NCI-H526 (cell line): ENCODE results near the gene DGLUCY.
"Not testable (repeated sequence)": the region's sequence is repeated elsewhere in the genome, so short reads cannot be mapped to it uniquely, and the experiment has no call there.

Source experiments
- DNase-seq, 2 experiments: peaks; one replicate each; lab custom pipeline; 2025; lab: John Stamatoyannopoulos, UW

Gene DGLUCY

DNA sequence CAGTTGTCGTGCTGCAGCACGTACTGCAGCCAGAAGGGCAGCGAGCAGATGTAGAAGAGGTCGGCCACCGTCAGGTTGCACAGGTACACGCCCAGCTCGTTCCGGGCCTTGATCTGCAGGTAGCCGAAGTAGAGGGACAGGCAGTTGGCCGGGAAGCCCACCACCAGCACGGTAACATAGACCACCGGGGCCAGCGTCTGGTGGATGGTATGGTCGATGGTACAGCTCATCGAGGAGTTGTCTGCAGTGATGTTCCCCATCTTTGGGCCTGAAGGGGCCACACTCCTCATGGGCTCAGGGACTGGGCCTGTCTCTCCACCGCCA, 120.9 kb downstream of the DGLUCY start:
- DNase-seq, result no peak

DNA sequence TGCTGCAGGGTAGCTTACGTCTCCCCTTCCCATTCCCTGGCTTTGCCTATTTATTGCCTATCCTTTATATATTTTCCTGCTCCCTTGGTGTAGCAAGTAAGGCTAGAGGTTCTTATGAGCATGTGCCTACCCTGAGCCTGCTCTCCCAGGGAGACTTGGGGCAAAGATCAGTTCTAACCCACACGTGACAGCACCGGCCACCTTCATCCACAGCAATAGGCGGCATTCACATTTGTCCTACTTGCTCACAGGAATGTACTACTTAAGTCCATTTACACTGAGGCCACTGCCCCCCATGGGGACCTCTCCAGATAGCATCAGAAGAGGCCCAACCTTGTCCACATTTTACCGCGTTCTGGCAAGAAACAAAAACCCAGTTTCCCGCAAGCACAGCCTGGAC, 122.0 kb downstream of the DGLUCY start:
- DNase-seq, result no peak

DNA sequence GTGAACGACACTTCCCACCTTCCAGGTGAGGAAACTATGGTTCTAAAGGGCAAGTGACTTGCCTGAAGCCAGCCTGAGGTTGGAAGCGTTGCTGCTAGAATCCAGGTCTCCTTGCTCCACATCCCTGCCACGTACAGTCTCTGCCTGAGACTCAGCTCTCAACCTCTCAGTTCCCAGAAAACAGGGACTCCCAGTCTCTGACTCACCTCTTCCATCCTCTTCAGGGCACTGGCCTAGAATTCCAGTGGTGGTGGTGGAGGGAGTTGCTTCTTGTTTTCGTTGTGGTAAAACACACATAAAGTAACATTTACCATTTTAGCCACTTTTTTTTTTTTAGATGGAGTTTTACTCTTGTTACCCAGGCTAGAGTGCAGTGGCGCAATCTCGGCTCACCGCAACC, 123.3 kb downstream of the DGLUCY start:
- DNase-seq, result no peak

DNA sequence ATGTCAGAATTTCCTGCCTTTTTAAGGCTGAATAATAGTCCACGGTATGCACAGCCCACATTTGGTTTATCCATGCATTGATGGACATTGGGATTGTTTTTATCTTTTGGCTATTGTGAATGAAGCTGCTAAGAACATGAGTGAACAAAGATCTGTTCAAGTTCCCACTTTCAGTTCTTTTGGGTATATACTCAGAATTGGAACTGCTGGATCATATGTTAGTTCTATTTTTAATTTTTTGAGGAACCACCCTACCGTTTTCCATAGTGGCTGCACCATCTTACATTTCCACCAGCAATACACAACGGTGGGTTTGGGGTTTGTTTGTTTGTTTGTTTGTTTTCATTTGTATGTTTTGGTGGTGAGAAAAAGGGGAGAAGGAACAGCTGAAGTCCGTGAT, 124.2 kb downstream of the DGLUCY start:
- no peak for DNase-seq

DNA sequence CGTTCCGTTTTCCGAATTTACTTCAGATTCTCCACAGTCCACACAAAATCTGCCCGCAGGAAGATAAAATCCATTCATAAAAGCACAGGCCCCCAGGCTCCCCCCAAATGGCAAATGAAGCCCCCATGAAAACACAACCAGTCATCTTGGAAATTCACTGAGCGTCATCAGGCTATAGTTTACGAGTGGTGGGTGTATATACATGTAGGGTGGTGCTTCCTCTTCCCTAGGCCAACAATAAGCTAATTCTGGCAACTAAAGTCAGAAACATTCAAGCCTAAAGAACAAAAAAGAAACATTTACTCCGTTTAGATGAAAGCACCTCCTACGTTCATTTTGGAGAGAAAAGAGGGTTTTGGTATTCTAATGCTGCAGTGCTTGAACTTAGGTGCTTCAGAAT, 124.8 kb downstream of the DGLUCY start:
- DNase-seq, result no peak

DNA sequence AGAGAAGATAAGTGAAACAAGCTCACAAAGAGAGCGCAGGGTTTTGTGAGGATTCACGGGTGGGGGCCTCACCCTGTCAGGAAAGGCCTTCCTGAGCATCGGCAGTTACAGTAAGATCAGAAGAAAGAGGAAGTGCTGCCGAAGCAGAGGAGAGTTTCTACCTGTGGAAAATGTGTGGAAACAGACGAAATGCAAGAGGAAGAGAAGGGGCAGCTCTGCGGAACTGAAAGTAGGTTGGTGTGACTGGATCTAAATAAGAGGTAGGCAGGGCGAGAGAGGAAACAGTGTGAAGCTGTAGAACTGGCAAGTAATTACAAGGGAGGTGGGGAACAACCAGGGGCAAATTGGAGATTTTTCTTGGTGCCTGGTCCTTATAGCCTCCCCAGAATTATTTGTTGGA, 128.0 kb downstream of the DGLUCY start:
- no peak for DNase-seq

DNA sequence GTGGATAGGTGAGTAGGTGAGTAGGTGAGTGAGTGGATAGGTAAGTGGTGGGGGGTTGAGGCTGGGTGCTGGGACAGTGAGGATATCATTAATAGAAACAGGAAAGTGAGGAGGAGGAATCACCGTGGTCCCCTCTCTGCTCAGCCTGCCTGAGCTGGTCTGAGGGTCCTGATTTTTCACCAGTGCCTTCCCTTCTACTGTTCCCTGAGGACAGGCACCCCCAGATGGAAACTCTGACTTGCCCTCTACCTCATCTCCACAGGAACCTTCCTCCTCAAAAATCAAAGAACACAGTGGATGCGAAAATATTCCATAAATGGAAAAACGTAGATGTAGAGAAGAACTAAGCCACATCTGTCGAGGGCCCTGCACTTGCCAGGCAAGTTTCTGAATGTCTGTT, 128.8 kb downstream of the DGLUCY start:
- no peak for DNase-seq

DNA sequence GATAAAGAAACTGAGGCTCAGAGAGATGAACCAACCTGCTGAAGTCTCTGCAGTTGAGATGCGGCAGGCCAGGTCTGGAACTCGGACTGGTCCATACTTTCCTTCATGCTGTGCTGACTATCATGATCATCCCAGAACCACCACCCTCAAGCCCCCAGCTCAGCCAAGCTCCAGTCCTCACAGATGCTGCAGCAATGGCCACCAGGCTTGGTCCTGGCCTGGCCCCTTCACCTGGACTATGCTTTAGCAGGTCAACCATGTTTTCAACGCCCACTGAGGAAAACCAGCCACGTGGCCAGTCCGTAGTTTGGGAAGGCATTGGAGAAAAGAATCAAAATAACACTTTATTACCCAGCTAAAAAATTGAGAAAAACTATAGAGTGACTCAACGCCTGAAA, 129.2 kb downstream of the DGLUCY start:
- no peak for DNase-seq

DNA sequence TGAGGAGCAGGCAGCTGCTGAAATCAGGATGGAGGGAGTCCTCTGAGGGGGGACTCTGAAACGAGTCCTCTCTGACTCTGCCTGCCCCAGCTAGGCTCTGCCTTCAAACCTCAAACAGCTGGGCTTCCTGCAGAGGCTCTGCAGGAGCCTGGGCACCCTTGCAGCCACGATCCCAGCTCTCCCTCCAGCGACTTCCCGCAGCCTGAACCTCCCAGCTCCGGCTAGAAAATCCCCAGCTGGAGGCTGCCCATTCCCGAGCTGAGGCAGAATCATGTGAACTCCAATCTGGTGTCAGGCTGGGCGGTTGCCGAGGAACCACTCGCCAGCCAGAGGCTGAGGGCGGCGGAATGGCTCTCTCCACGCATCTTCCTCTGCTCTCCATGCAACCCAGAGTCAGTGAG, 130.6 kb downstream of the DGLUCY start, which contains the start of gene GPR68:
TSS of gene GPR68 (minus strand) at position 204 of the 401 bp plus-strand sequence. CDS start 9,654 bp downstream, outside the sequence.
- peak in 1 of 2 experiments; percentile 55 for DNase-seq

DNA sequence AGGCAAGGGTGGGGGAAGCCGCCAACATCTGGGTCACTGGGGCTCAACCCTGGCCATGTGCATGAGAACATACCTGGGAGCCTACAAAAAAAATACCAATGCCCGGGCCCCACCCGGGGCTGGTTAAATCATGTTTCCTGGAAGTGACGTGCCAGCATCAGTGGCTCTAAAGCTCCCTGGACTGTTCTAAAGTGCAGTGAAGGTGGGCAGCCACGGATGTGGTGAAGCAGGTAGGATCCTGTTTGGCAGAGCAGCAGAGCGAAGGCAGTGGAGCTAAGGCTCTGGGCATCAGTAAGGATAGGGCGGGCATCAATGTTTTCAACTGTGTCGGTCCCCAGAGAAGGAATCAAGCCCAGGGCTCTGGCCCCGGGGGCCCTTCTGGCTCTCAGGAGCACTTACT, 131.2 kb downstream of the DGLUCY start:
- DNase-seq, result no peak

DNA sequence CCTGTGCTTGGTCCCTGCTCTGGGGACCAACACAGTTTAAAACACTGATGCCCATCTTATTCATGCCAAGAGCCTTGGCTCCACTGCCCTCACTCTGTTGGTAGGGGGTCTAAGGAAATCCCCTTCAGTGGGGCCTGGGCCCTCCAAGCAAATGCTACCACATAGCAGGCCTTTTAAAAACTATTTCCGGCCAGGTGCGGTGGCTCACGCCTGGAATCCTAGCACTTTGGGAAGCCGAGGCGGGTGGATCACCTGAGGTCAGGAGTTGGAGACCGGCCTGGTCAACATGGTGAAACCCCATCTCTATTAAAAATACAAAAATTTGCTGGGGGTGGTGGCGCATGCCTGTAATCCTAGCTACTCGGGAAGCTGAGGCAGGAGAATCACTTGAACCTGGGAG, 131.7 kb downstream of the DGLUCY start:
- DNase-seq, result not testable (repeated sequence)

DNA sequence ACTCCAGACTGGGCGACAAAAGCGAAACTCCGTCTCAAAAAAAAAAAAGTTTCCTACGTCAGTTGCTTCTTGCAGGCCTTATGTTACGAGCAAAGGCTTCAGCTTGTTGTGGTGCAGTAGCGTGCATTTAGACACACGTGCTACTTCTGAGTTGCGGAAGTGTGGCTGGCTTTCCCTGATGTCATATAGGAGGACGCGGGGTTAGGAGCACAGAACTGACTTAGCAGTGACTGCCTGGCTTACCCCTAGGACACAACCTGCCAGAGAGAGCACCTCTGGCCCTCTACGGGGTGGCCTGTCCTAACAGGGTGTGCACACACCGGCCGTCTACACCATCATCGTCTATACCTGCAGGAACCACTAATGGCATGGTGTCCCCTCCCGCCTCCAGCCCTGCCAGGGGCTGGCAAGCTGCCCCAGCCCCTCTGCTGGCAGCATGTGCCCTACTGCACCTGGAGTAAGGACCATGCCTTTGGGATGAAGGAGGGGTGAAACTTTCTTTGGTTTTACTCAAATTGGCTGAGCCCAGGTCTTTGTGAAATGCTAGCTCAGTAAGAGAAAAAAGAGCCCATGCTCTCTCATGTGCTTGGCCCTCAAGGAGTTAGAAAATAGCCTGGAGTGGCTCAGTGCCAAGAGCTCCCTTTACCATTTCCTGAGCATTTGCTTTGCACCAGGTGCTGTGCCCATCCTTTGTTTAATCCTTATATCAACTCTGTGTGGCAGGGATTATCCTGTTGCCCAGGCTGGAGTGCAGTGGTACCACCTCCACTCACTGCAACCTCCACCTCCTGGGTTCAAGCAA, 132.4 kb downstream of the DGLUCY start:
- no peak for DNase-seq

DNA sequence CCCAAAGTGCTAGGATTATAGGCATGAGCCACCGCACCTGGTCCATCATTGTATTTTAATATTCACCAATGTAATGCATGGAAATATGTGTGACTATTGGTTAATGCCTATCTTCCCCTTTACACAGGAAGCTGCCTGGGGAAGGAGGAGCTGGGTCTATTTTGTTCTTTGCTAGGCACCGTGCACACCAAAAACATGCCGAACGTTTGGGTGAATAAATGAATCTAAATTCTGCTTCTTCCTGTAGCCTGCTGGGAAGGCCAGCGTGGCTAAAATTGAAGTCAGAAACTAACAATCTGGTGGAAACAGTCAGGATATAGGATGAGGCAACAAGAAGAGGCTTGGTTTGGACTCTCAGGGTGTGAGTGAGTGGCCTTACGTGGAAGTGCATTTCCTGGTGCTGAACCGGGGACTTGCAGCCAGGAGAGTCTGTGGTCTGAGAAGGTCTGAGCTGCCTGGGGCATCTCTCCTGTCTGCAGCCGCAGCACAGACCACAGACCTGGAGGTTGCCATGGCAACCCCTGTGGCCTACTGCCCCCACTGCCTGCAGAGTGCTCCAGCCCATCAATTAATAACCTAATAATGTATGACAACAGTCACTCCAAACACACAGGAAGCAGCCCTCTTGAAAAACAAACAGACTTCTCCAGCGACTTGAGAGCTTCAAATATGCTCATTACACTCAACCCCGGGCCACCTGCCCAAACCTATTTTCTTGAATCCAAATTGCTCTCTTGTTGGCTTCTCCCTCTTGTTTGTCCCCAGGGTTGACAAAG, 136.2 kb downstream of the DGLUCY start:
- DNase-seq, result no peak

DNA sequence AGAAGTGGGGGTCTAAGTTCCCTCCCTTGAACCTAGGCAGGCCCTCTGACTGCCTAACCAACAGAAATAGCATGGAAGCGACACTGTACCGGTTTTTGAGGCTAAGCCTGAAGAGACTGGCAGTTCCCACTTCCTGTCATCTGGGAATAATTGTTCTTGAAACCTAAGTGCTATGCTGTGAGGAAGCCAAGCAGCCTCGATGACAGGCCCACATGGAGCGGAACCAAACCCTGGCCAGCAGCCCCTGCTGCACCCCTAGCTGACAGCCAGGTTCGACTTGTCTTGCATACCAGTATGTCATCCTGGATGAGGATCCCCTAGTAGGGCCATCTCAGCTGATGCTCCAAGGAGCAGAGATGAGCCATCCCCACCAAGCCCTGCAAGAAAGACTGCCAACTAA, 137.0 kb downstream of the DGLUCY start:
- DNase-seq, result no peak

DNA sequence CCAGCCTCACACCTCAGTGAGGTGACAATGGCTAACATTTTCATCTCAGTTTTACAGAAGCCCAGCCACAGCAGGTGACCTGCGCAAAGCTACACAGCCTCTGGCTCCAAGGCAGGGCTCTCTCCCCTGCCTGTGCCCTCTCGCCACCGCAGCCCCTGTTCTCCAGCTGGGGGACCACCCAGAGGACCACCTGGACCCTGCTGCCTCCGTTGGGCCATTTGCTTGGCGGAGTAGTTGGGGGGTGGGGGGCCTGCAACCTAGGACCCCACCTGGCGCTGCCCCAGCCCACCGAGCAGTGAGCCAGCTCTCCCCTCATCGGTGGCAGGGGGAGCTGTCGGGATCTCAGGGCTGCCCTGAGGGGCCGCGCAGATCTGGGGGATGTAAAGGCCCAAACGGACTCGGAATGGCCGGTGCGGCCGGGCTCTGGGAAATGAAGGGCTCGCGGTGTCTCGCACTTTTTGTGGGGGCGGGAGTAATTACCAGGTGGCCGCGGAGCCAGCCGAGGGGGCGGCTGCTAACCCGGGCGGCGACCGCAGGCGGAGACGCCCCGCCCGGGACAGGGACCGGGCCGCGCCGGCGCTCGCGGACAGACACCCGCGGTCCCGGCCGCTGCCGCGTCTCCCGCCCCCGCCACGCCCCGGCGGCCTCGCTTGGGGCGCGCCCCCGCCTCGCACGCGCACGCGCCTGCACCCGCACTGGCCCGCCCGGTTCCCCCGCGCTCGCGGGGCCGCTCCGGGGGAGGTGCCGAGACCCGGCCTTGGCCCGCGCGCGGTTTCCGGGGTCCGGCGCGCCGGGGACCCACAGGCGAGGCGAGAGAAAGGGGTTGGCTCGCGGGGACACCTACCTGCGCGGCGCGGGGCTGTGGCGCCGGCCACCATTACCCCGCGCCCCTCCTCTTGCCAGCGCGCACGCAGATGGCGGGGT, 139.3 kb downstream of the DGLUCY start:
- DNase-seq, result peak in 1 of 2 experiments; percentile 66

DNA sequence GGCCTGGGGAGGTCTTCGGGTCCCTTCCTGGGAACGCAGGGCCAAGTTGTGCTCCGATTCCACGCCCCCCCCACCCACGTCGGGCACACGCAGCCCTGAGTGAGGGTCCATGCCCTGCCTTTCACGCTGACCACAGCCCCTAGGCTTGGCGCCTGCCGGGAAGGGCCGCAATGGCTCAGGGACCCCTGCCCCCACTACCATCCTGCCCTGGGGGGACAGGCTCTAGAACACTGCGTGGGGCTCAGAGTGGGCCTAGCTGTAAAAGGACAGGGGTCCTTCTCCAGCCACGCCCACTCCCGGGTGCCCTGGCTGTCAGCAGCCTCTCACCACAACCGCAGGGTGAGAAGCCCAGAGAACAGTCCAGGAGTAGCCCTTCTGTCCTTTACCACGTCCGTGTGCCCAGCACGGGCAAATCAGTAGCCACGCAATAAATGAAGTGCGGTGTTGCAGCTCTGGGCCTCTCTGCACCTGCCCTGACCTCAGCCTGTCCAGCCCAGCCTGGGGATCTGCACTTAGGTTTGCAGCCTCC, 140.0 kb downstream of the DGLUCY start:
- peak in 1 of 2 experiments; percentile 44 for DNase-seq

DNA sequence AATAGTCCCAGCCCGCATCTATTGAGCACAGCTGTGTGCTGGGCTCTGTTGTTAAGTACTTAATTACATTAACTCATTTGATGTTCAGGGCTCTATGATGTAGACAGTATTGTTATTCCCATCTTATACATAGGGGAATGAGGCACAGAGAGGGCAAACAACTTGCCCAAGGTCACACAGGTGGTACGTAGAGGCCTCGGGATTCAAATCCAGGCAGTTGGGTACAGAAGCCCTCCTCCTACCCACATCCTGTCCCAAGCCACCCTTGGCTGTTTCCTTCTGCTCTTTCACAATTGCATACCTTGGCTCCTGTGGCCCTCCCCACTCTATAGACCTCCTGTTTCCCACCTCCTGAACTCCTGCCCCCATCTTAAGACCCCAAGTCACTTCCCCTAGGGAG, 140.6 kb downstream of the DGLUCY start:
- no peak for DNase-seq

DNA sequence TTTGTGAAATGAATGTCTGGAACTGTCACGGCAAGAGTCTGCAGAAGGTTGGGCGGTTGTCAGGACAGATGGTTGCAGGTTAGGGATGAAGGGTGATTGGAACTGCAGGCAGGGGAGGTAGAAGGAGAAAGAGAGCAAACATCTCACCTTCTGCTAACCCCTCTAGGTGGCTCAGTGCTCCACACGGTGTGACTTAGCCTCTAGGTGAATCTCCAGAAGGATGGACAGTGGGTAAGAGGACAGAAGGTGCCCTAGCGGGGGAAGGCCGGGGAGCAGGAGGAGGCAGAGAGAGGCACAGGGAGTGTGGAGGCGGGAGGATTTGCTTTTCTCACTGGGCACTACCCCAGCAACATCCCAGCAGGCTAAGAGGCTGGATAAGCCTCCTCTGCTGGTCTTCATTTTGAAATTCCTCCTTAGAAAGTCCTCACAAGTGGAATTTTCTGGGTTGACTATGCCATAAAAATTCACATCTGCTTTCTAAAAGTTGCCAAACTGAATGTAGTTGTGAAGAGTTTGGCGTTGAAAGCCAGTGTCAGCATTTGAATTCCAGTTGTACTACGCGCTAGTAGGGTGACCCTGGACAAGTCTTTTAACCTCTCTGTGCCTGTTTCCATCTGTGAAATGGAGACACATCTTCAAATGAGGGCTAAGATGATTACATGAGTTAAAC, 141.3 kb downstream of the DGLUCY start:
- DNase-seq, result peak in 1 of 2 experiments; percentile 26

DNA sequence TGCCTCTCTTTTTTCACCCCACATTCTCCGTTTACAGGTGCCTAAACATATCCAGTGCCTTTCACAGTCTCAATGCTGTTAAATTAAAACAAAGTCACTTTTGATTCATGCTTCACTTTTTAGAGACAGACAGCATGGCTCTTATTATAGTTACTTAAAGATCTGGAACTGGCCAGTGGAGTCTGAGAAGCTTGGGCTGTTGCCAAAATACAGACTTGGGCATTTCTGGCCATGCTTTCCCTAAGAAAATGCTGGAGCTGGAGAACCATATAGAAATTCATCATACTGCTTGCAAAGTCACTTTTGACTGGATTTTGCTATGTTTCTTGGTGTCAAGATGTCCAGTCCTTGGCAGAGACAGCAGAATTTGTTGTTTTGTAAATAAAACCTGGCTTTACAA, 142.8 kb downstream of the DGLUCY start:
- DNase-seq, result no peak

DNA sequence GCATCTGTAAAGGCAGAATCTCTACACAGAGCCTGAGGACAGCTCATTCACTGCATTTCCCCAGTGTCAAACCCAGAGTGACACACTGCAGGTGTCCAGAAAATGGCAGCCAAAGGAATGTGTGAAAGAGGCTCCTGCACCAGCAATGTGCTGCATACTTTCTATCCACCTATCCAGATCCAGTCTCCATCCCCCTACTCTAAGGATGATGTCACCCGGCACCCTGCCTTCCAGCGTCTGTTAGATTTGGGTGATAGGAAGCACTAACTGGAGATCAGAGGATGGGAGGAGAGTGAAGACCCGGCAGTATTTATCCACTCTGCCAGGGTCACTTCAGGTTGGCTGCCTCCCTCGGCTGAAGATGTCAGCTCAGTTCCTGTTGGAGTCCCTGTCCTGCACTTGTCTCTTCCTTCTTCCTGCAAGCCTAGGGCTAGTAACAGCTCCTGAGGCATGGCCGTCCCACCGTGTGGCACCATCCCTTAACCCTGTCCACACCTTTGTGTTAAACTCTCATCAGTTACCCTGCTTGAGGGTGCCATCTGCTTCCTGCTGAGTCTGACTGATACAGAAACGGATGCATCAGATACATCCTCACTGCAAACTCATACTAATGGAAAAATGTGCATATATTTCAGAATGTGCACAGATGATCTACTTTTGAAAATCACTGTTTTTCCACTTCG, 143.6 kb downstream of the DGLUCY start:
- DNase-seq, result no peak
